ENCODE data around the gene BRD7.

Gene BRD7

DNA sequence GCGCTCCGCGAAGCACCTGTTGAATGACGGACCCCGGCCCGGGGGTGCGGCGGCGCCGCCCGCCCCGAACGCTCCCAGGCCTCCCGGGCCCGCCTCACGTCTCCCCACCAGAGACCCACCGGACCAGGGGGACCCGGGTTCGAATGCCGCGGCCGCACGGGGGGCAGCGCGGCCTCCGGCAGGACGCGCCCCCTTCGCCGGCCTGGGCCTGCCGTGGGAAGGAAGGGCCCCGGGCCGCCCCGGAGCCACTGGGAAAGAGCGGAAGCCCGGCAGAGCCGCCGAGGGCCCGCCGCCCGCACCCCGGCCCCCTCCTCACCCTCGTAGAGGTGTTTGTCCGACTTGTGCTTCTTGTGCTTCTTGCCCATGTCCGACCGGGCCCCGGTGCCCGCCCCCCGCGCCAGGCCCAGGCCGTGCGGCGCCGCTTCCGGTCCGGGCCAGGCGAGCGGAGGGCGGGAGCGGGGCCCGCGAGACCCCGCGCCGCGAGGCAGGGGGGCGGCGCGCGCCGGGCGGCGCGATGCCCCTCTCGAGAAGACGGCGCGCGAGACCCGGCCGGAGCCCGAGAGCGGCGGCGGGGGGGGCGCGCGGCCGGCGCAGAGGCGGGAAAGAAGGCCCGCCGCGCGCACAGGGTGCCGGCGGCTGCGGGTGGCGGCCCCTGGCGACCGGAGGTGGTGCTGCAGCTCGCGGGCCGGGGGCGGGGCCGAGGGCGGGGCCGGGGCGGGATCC is at the start of gene BRD7:
Gene BRD7, minus strand, starts transcription at position 579 of the 723 bp plus-strand sequence. Its CDS starts 214 bp downstream, at position 365.
- DNase-seq, result peak; percentile 21

DNA sequence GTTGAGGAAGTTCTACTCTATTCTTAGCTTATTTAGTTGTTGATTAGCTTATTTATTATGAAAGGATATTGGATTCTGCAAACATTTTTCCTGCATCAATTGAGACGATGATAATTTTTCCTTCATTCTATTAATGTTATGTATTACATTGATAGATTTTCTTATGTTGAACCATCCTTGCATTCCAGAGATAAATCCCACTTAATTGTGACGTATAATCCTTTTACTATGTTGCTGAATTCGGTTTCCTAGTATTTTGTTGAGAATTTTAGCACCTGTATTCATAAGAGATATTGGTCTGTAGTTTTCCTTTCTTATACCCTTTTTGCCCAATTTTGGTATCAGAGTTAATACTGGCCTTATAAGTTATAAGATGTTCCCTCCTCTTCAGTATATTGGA is 47.6 kb upstream of the BRD7 start:
- DNase-seq, result no peak

DNA sequence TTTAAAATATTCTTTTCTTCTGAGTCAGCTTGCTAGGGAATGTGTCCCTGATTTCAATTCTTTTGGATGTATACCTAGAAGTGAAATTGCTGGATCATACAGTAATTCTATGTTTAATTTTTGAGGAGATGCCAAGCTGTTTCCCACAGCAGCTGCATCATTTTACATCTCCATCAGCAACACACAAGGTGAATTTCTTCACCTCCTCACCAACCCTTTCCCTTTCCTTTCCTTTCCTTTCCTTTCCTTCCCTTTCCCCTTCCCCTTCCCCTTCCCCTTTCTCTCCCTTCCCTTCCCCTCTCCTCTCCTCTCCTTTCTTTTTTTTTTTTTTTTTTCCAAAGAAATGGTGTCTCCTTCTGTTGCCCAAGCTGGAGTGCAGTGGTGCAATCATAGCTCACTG is 45.4 kb upstream of the BRD7 start:
- DNase-seq, result no peak

DNA sequence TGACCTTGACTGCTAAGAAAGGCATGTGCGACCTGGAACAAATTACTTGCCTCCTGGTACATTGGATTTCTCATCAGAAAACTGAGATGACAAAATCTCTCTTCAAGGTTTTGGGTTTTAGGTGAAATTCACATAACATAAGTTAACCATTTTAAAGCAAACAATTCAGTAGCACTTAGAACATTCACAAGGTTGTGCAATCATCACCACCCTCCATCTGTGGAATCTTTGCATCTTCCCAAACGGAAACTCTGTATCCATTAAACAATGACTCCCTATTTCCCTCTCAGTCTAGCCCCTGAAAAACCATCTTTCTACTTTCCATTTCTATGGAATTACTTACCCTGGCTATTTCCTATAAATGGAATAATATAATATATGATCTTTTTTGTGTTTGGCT is 42.2 kb upstream of the BRD7 start:
- no peak for DNase-seq

DNA sequence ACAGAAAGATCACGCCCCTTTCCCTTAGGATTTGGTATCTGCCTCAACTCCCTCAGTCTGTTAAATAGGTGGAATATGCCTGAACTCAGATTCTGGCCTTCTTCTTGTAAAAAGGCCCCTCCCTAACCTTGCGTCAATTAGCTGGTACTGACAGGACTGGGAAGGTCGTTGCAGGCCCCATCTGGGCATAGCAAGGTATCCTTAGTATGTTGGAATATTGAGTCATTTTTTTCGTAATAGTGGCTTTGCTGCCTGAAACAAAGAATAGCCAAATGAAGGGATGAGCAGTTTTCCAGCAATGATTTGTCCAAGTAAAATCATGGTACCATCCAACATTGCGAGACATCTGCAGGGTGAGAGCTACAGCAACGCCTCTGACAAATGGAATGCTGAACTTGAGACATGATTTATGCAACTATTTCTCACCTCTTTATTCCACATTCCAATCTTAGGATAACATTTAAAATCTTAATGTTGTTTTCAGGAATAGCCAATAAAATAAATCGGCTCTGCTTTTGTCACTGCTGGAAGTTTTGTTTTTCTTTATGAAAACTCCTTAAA is 39.3 kb upstream of the BRD7 start:
- DNase-seq, result no peak

DNA sequence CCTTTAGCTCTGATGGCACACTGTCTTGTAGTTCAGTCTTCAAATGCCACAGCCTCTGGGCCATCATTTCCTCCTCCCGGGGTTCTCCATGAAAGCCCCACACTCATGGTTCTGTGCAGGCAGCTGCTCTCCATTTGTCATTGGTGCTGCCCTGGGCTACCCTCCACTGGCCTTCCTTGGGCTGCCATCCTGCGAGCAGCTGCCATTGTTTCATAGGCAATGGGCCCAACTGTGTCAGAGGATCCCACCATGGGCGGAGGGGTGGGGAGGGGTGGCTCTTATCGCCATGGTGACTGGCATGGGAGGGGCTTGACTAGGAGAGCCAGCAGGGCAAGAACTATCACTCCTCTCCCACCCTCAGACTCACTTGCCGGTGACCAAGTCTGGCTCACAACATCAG is 38.6 kb upstream of the BRD7 start:
- no peak for DNase-seq

DNA sequence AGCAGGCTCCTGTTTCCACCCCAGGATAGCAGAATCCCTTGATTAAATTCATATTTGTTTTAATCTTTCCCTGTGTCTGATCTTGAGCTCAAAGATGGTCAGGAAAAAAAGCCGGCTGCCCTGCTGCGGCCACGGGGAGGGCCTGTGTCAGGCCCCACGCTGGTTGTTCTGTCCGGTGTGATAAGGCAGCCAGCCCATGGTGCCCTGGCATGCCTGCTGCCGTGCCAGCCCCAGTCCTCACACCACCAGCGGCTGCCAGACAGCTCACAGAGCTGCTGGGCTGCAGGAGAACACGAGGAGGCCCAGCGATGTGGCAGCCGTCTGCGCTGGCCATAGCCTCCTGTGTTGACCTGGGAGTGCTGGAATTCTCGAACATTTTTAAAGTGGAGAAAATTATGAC is 34.7 kb upstream of the BRD7 start:
- DNase-seq, result no peak

DNA sequence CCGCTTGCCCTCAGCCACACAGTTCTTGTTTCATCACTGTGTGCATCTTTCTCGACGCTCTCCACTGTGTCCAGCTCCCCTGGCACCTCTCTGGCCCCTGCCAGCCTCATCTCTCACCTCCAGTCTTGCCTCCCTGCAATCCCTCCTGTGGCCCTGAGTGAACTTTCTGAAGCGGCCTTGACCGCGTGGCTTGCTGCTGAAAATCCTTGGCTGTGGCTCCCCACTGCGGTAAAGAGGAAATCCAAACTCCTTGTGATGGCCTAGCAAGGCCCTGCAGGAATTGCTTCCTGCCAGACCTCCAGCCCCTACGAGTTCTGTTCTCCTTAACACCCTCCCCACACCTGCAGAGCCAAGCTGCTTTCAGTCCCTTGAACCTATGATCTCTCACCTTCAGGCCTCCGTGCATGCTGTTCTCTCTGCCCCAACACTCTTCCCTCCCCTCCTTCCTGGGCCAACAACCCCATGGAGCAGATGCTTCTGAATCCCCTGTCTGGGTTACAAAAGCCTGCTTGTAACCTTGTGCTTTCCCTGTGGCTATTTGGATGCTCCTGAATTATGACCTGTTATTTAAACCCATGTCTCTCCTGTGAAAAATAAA is 33.6 kb upstream of the BRD7 start:
- DNase-seq, result no peak

DNA sequence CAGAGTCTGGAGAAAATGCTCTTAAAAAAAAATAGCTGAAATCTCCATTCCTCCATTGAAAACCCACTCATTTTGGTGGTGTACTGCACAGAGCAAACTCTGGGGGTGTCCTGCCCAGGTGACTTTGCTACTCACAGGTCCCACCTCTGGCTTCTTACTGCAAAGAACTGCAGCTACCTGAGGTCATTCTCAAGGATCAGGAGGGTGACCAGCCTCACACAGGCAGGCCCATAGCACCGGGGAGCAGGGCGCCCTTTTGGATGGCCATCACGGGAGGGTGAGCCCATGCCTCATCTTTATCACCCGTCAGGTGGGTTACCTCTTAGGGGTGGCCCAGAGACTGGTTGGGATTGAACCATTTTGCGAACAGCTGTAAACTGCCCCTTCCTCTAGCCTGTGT is 32.6 kb upstream of the BRD7 start:
- no peak for DNase-seq

DNA sequence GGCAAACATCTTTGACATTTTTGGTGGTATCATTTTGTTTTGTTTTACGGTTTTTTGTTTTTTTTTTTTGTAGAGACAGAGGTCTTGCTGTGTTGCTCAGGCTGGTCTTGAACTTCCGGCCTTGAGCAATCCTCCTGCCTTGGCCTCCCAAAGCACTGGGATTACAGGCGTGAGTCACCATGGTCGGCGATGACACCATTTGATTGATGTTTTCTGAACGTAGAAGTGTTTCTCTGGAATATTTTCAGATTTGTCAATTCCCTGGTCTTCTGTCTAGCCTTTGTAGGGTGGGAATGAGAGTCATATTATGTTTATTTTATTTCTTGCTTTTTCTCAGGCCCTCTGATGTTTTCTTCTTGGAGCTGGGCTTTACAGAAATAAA is 32.2 kb upstream of the BRD7 start:
- no peak for DNase-seq

DNA sequence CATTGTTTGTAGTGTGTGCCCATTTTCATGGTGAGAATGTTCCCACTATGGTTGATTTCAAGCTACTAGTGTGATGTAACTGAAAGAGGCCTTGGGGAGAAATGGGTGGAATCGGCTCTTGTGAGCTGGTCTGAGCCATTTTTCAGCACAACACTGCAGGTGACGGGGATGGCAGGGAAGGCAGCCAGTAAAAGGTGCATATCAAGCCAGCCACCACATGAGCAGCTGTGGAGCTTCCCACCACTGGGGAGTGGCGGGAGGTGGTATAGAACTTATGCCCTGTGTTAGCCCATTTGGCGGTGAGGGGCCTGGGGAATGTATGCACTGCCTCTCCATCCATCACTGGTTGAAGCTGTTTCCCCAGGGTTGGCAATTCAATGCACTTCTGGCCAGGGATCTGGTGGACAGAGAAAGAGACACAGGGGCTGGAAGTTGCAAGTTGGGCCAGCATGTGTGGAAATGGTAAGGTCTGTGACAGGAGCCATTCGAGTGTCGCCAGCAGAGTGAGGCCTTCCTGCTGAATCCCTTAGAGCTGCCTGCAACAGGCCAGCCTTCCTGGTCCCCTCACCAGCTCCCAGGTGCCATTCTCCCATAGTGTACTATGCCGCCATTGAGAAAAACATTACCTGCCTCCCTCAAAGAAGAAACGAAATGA is 31.7 kb upstream of the BRD7 start:
- DNase-seq, result no peak

DNA sequence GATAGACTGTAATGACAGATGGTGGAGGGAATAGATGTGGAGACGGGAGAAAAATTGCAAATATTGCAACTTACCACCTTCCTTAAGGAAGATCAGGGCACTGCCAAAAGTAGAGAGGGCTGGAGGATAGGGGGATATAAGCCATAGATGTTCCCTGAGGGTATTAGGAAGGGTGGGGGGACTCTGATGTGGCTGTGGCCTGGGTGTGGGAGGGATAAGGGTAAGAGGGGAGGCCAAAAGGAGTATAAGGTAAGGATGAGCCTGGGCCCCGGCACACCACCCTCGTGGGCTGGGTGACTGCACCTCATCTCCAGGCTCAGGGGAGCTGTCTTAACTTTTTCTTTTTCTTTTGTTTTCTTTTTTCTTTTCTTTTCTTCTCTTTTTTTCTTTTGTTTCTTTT is 30.6 kb upstream of the BRD7 start:
- no peak for DNase-seq

DNA sequence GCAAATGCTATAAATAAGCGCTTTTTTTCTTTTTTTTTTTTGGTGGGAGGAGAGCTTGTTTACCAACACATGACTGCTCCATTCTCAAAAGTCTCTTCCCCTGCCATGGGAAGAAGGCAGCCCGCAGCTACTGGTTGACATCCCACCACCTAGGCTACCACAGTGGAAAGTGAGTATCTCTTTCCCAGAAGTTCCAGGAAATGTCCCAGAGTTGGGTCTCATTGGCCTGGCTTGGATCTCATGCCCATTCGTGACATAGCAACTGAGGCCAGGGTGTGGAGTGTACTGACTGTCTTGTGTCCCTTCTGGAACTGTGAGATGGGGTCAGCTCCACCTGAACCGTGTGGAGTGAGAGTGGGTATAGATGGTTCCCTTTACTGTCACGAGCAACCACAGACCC is 29.5 kb upstream of the BRD7 start:
- no peak for DNase-seq

DNA sequence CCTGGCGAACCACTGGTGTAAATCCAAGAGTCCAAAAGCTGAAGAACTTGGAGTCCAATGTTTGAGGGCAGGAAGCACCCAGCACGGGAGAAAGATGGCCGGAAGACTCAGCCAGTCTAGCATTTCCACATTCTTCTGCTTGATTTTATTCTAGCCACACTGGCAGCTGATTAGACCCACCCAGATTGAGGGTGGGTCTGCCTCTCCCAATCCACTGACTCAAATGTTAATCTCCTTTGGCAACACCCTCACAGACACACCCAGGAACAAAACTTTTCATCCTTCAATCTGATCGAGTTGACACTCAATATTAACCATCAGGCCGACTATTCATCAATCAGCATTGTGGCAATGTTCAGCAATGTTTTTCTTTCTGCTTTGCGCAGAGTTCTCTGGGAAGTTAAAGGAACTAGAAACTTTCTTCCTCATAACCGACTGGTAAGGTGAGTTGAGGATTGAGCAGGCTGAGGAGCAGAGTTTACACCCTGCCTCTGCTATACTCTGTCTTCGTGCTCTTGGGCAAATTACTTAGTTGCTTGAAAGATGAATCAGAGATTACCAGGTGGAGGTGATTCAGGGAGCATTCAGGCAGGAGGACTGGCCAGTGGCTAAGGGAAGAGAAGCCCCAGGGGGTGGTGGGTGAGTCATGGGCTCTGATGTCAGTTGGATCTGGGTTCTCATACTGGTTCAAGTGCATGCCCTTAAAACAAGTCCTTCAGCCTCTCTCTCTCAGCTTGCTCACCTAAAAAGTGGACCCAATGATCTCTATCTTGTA is 28.2 kb upstream of the BRD7 start:
- DNase-seq, result peak; percentile 94

DNA sequence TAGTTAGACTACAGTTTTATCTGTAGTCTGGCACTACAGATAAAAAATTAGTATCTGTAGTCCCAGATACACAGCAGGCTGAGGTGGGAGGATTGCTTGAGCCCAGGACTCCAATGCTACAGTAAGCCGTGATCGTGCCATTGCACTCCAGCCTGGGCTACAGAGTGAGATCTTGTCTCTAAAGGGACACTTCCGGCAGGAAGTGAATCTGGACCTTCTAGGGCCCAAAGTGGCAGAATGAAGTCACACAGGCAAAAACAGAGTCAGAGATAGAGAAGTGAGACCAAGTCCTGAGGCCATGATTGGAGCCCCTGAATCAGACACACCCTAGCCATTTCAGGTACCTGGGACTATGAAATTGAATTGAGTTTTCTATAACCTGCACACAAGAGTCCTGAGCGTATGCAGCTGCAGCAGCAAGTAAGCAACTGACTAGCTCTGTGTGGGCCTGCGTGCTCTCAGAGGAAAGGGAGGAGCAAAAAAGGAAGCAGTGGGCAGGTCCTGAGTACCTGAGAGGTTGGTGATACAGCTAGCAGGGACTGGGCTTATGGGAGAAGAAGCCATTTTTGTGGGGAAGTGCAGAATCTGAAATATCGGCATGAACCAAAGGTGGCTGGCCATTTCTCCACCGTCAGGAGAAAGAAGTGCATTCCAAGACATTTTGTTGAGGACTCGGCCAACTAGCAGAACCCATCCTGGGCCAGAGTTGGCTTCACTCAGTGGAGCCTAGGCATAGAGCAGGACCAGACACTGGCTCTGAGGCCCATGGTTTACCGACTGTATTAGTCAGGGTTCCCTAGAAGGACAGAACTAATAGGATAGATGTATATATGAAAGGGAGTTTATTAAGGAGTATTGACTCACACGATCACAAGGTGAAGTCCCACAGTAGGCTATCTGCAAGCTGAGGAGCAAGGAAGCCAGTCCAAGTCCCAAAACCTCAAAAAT is 27.2 kb upstream of the BRD7 start:
- DNase-seq, result no peak

DNA sequence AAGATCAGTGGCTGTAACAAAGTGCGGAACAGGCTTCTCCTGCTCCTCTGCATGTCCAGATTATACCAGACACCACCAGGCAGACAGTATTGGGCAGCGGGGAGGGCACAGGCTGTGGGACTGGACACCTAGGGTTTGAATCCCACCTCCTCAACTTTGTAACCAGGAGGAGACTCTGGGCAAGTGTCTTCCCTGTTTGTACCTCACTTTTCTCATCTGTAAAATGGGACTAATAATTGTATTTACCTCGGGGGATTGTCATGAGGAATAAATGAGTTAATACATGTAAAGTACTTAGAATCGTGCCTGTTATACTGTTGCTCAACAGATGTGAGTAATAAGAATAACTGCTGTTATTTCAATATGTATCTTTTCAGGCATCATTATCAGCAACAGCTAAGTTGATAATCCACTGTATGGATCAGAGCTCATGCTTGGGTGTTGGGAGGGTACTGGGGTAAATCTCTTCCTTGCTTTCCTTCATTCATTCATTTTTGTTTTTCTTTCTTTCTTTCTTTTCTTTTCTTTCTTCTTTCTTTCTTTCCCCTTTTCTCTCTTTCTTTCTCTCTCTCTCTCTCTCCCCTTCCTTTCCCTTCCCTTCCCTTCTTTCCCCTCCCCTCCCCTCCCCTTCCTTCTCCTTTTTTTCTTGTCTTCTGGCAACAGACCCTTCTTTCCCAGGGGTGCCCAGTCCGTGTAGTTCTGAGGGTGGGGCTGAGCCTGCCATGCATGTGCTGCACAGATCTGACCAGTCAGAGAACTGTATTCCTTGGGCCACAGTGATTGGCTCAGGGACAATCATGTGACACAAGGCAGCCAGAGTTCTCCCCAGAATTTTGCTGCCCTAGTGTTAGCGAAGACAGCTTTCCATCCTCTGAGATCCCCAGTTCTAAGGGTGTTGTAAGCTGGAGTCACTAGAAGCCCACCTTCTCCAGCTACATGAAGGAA is 25.3 kb upstream of the BRD7 start:
- DNase-seq, result no peak

DNA sequence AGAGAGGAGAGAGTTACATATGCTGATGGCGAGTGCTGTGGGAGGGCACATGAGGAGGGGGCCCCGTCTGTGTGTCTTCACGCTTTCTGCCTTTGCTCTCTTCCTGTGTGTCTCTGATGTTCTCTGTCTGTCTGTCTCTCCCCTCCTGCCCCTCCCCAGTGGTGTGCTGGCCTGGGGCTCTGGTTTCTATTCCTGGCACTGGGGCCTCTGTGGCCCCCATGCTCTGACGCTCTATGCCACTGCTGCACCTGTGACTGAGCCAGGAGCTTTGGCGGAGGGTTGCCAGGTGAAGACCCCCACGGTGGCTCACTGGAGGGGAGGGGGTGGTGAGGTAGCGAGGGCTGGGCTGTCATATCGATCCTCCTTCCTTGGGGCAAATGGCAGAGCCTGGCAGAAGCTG is 24.6 kb upstream of the BRD7 start:
- DNase-seq, result no peak

DNA sequence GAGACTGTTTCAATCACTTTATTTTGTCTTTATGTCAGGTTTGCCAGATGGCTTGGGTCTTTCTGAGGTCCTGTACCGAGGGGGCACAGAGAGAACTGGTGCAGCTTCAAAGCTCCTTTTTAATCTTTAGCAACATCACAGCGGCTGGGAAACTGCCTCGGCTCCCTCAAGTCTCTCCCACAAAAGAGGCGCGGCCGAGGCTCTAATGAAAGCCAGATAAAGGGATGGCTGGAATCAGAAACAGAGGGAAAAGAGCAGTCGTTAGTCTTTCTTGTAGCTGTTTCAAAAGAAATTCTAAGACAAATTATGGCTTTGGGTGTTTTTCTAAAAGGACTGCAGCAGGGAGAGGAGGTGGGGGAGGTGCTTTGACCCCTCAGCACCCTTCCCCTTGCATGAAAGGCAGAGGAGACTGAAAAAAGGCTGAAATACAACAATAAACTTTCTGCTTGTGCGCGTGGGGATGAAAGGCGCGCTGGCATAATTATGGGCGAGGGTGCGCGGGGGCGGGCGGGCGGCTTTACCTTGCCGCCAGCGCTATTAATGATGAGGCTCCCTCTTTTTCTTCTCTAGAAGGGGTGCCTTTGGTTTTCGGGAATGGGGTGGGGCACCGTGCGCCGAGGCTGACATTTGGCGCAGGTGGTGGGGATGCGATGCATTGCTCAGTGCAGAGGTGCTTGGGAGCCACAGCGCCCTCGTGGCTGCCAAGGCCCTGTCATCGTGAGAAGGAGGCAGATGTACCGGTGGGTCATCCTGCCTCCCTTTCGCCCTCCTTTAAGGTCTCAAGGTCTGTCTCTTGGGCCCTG is 22.3 kb upstream of the BRD7 start:
- DNase-seq, result no peak

DNA sequence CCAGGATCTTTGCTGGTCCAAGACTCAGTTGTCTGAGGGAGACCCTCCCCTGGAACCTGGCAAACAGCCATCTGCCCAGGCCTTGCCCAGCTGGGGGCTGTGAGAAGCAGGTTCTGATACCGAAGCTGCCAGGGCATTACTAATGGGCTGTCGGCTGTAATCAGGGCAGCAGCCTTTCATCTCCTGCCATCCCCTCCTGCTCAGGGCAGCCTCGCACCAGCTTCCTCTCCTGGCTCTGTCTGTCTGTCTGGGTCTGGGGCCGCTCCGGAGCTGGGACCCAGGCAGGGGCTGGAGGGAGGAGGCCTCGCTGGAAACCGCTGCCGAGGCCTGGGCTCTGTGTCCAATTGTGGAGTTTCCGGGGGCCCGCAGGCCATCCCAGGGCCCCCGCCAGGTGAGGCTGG is 21.6 kb upstream of the BRD7 start:
- no peak for DNase-seq

DNA sequence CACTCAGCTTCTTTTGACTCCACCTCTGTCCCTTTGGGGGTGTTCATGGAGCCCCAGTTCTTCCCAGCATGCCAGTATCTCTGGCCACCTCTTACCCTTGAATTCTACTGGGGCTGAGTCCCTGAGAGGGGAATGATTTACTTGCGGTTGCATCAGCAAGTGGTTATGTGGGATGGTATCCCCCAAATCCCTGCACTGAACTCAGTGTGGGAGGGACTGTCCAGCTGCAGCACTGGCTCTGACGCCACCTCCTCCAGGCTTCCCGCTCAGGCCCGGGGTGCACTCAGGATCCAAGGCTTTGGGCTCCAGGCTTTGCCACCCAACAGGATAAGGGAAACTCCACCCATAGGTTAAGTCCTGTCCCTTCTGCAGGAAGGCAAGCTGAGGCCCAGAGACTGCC is 21.1 kb upstream of the BRD7 start:
- no peak for DNase-seq
